Peyer's patch (tissue), 4 donors: ENCODE data around the gene ZNF248. TPM values are rescaled to one million over a fixed set of nuclear protein-coding genes. Genes with fewer than 3 reads are reported as not detected.

Source experiments
- DNase-seq, 3 donors: peaks; one replicate each; pipeline ENCODE4 v3.0.0-alpha.2; 2017 to 2019
- H3K27ac ChIP-seq, 4 donors: fragments of 200-600 bp; sonication (generic); one replicate each; pipeline ENCODE4 v1.5.1; 2016 to 2019
- H3K27me3 ChIP-seq, 2 donors: fragments of 200-600 bp; sonication (generic); one replicate each; pipeline ENCODE4 v1.5.1; 2019
- H3K36me3 ChIP-seq, 3 donors: fragments of 200-600 bp; sonication (generic); one replicate each; pipeline ENCODE4 v1.5.1; 2016 to 2019
- H3K4me1 ChIP-seq, 4 donors: fragments of 200-600 bp; sonication (generic); one replicate each; pipeline ENCODE4 v1.5.1; 2016 to 2019
- H3K4me3 ChIP-seq, 4 donors: fragments of 200-600 bp; sonication (generic); 1 replicate in 3 of 4; 2 replicates in 1 of 4; pipeline ENCODE4 v1.5.1; 2016 to 2019; ENCODE audit warnings: mild to moderate bottlenecking in 1 of 4
- H3K9me3 ChIP-seq, 4 donors: fragments of 200-600 bp; sonication (generic); one replicate each; pipeline ENCODE4 v1.5.1; 2016 to 2019; ENCODE audit warnings: mild to moderate bottlenecking in 1 of 4
- CTCF ChIP-seq, 6 experiments: fragments of 450-650 bp in 4 of 6; fragments of 200-600 bp in 2 of 6; sonication (generic) in 1 of 6; IDR thresholded peaks; one replicate each; pipeline ENCODE4 v1.5.1; 2017 to 2019; ENCODE audit warnings: antibody characterized with exemption in 6 of 6, mild to moderate bottlenecking in 3 of 6, moderate library complexity in 1 of 6
- POLR2A ChIP-seq, 2 donors: fragments of 450-650 bp; IDR thresholded peaks; one replicate each; pipeline ENCODE4 v1.5.1; 2017; ENCODE audit warnings: antibody characterized with exemption in 2 of 2, mild to moderate bottlenecking in 2 of 2, moderate library complexity in 2 of 2
- total RNA-seq, 4 donors: library from RNA; depleted of rRNA; stranded (reverse); fragments of >200 nt; gene quantifications; one replicate each; pipeline ENCODE4 v1.1.0, GENCODE V29; 2016

Gene ZNF248
- total RNA-seq: 10 to 100 TPM; 11.6 to 31.4 (median 13.9) TPM

GRCh38 chr10:37857287-37858211 is at the start of gene ZNF248:
Gene ZNF248, minus strand, starts transcription at chr10:37857610. Its CDS starts 1,300 bp downstream, at chr10:37856310.
- Histone ChIP-seq H3K4me1 (peaks cover 0 to 22% (median 1%) of the 10 kb centered on the region in 4 donors), H3K4me3 (peak within 1 kb of the TSS; percentile 67 to 97 (median 90)), H3K36me3 (peaks cover 0 to 10% (median 0%) of the 10 kb centered on the region in 3 donors), H3K9me3 (no peaks in the 10 kb centered on the region), H3K27me3 (no peaks in the 10 kb centered on the region), H3K27ac (peak within 1 kb of the TSS; percentile 93 to 100 (median 100))
- DNase-seq: peak; percentile 93 to 98 (median 96)
- TF ChIP-seq CTCF (IDR thresholded peaks at IDR 0.05): no peak
- TF ChIP-seq POLR2A (IDR thresholded peaks at IDR 0.05): peak; percentile 87 to 92

GRCh38 chr10:37906382-37906781 is 49.0 kb upstream of the ZNF248 start:
- TF ChIP-seq CTCF (IDR thresholded peaks at IDR 0.05): no peak
- TF ChIP-seq POLR2A (IDR thresholded peaks at IDR 0.05): no peak
- DNase-seq: no peak
- no peaks in the 10 kb centered on the region for H3K4me1 ChIP-seq
- H3K36me3 ChIP-seq: no peaks in the 10 kb centered on the region
- no peak overlapping the region for H3K27ac ChIP-seq
- no peaks in the 10 kb centered on the region for H3K27me3 ChIP-seq
- H3K9me3 ChIP-seq: peaks cover 0 to 2% (median 0%) of the 10 kb centered on the region in 4 donors
- no peak overlapping the region for H3K4me3 ChIP-seq

- TF ChIP-seq POLR2A (IDR thresholded peaks at IDR 0.05) (no peak), CTCF (IDR thresholded peaks at IDR 0.05) (no peak)
- Histone ChIP-seq H3K4me3 (no peak overlapping the region), H3K4me1 (no peaks in the 10 kb centered on the region), H3K27me3 (no peaks in the 10 kb centered on the region), H3K36me3 (no peaks in the 10 kb centered on the region), H3K9me3 (peaks cover 0 to 24% (median 8%) of the 10 kb centered on the region in 4 donors), H3K27ac (no peak overlapping the region)
- DNase-seq: no peak
These were observed 39.0 kb upstream of the ZNF248 start for GRCh38 chr10:37896436-37896835.

- H3K4me1 ChIP-seq: no peaks in the 10 kb centered on the region
- H3K4me3 ChIP-seq: no peak overlapping the region
These were observed 38.3 kb upstream of the ZNF248 start for GRCh38 chr10:37895674-37896073.

GRCh38 chr10:37885850-37886249 is 28.4 kb upstream of the ZNF248 start:
- no peaks in the 10 kb centered on the region for H3K27me3 ChIP-seq
- no peaks in the 10 kb centered on the region for H3K36me3 ChIP-seq
- TF ChIP-seq POLR2A (IDR thresholded peaks at IDR 0.05) (no peak), CTCF (IDR thresholded peaks at IDR 0.05) (no peak)
- DNase-seq: no peak
- no peaks in the 10 kb centered on the region for H3K9me3 ChIP-seq
- no peak overlapping the region for H3K27ac ChIP-seq
- H3K4me1 ChIP-seq: no peaks in the 10 kb centered on the region
- no peak overlapping the region for H3K4me3 ChIP-seq

More at GRCh38 chr10:37895674-37896073, 38.3 kb upstream of the ZNF248 start:
- peaks cover 0 to 24% (median 8%) of the 10 kb centered on the region in 4 donors for H3K9me3 ChIP-seq
- H3K36me3 ChIP-seq: no peaks in the 10 kb centered on the region
- no peak for DNase-seq
- H3K27me3 ChIP-seq: no peaks in the 10 kb centered on the region
- H3K27ac ChIP-seq: no peak overlapping the region
- TF ChIP-seq CTCF (IDR thresholded peaks at IDR 0.05): no peak
- no peak for TF ChIP-seq POLR2A (IDR thresholded peaks at IDR 0.05)
